Frontal cortex (tissue), 4 donors: ENCODE data around the gene CCDC192. TPM values are rescaled to one million over a fixed set of nuclear protein-coding genes. Genes with fewer than 3 reads are reported as not detected.
A peak's percentile ranks its signal among the peaks of the same experiment; 100 is the strongest.
"Not testable (repeated sequence)": the region's sequence is repeated elsewhere in the genome, so short reads cannot be mapped to it uniquely, and the experiment has no call there.

Experiments used
- DNase-seq, 2 donors: peaks; one replicate each; pipeline ENCODE4 v3.0.0; 2012; ENCODE audit warnings: low spot score in 2 of 2
- FAIRE-seq: peaks from 2 replicates; lab custom pipeline; 2012; peaks lifted over from hg19 to GRCh38; lab: Jason Lieb, UNC
- total RNA-seq: library from RNA; depleted of rRNA; stranded (reverse); fragments of >200 nt; gene quantifications from one replicate; pipeline ENCODE4 v1.2.3, GENCODE V29; 2014
- donor health status: control.
- donor health status: control.
- donor health status: control.

Gene CCDC192
- total RNA-seq, 1 donor from 2014 or later = not detected

- DNase-seq = no peak
- no peak for FAIRE-seq
Measured at GRCh38 chr5:127697894-127698600, 5.1 kb upstream of the CCDC192 start.

- FAIRE-seq (no peak), DNase-seq (no peak)
Measured at GRCh38 chr5:127699416-127699815, 3.8 kb upstream of the CCDC192 start.

- no peak for DNase-seq
- FAIRE-seq = no peak
Measured at GRCh38 chr5:127700237-127700766, 2.9 kb upstream of the CCDC192 start.

GRCh38 chr5:127702434-127702833, 757 bp upstream of the CCDC192 start:
- no peak for DNase-seq

GRCh38 chr5:127705120-127705892, 2.1 kb downstream of the CCDC192 start:
- no peak for FAIRE-seq
- no peak for DNase-seq

More at GRCh38 chr5:127702434-127702833, 757 bp upstream of the CCDC192 start:
- FAIRE-seq = no peak

GRCh38 chr5:127706691-127707090, 3.5 kb downstream of the CCDC192 start:
- no peak for DNase-seq
- no peak for FAIRE-seq

GRCh38 chr5:127707209-127707608, 4.0 kb downstream of the CCDC192 start:
- DNase-seq = no peak
- no peak for FAIRE-seq

GRCh38 chr5:127713083-127713482, 9.9 kb downstream of the CCDC192 start:
- not testable (repeated sequence) for DNase-seq, FAIRE-seq

GRCh38 chr5:127718181-127718580, 15.0 kb downstream of the CCDC192 start:
- no peak for DNase-seq

GRCh38 chr5:127723571-127723970, 20.4 kb downstream of the CCDC192 start:
- DNase-seq = no peak
- FAIRE-seq = no peak

More at GRCh38 chr5:127718181-127718580, 15.0 kb downstream of the CCDC192 start:
- FAIRE-seq = no peak

- DNase-seq = no peak
- FAIRE-seq = peak; percentile 65
Measured at GRCh38 chr5:127725673-127726072, 22.5 kb downstream of the CCDC192 start.

- DNase-seq = no peak
Measured at GRCh38 chr5:127732963-127733362, 29.8 kb downstream of the CCDC192 start.

GRCh38 chr5:127739348-127739747, 36.2 kb downstream of the CCDC192 start:
- FAIRE-seq, DNase-seq: not testable (repeated sequence)

More at GRCh38 chr5:127732963-127733362, 29.8 kb downstream of the CCDC192 start:
- no peak for FAIRE-seq

GRCh38 chr5:127739807-127740384, 36.7 kb downstream of the CCDC192 start:
- no peak for FAIRE-seq

GRCh38 chr5:127741412-127741811, 38.2 kb downstream of the CCDC192 start:
- DNase-seq = no peak
- no peak for FAIRE-seq

More at GRCh38 chr5:127739807-127740384, 36.7 kb downstream of the CCDC192 start:
- no peak for DNase-seq

GRCh38 chr5:127744241-127744640, 41.0 kb downstream of the CCDC192 start:
- FAIRE-seq (no peak), DNase-seq (no peak)

GRCh38 chr5:127746756-127747155, 43.6 kb downstream of the CCDC192 start:
- no peak for FAIRE-seq
- no peak for DNase-seq

- FAIRE-seq = not testable (repeated sequence)
Measured at GRCh38 chr5:127752503-127753265, 49.5 kb downstream of the CCDC192 start.

GRCh38 chr5:127754259-127754658, 51.1 kb downstream of the CCDC192 start:
- no peak for FAIRE-seq
- no peak for DNase-seq

More at GRCh38 chr5:127752503-127753265, 49.5 kb downstream of the CCDC192 start:
- DNase-seq = not testable (repeated sequence)

- no peak for FAIRE-seq
- no peak for DNase-seq
Measured at GRCh38 chr5:127754706-127755105, 51.5 kb downstream of the CCDC192 start.
